CD4-positive, CD25-positive, alpha-beta regulatory T cell (primary cell): ENCODE data around the gene MESP2. TPM values are rescaled to one million over a fixed set of nuclear protein-coding genes. Genes with fewer than 3 reads are reported as not detected.

ENCODE experiments used
- ATAC-seq, 2 donors: fragments of 150-1000 bp; cut with Tn5 transposase; one replicate each; pipeline ENCODE4 v1.10.0; 2021; ENCODE audit warnings: low read depth in 2 of 2, moderate number of reproducible peaks in 2 of 2, moderate library complexity in 1 of 2
- DNase-seq, 3 donors: peaks; one replicate each; pipeline versions ENCODE4 v3.0.0 to v3.0.0-alpha.2; 2012 to 2022; ENCODE audit warnings: mixed read lengths in 1 of 3
- H3K27ac ChIP-seq: one replicate; pipeline ENCODE4 v1.7.0; 2013; ENCODE audit warnings: mild to moderate bottlenecking, low read length; ENCODE audit not compliant: insufficient read depth, poor library complexity, severe bottlenecking
- H3K27me3 ChIP-seq: one replicate; pipeline ENCODE4 v1.7.0; 2013; ENCODE audit warnings: low read length; ENCODE audit not compliant: control insufficient read depth, insufficient read depth
- H3K36me3 ChIP-seq: one replicate; pipeline ENCODE4 v1.7.0; 2013; ENCODE audit warnings: mild to moderate bottlenecking, low read length, moderate library complexity; ENCODE audit not compliant: control insufficient read depth, insufficient read depth
- H3K4me1 ChIP-seq: 2 replicates; pipeline ENCODE4 v1.7.0; 2013; ENCODE audit warnings: mild to moderate bottlenecking, low read length; ENCODE audit not compliant: insufficient read depth, control insufficient read depth, poor library complexity, severe bottlenecking
- H3K4me3 ChIP-seq: one replicate; pipeline ENCODE4 v1.7.0; 2013; ENCODE audit warnings: low read depth, mild to moderate bottlenecking, low read length, moderate library complexity
- H3K9me3 ChIP-seq, 2 experiments: 1 replicate in 1 of 2; 2 replicates in 1 of 2; pipeline ENCODE4 v1.7.0; 2013; ENCODE audit warnings: low read length in 2 of 2, mild to moderate bottlenecking in 1 of 2, moderate library complexity in 1 of 2; ENCODE audit not compliant: control insufficient read depth in 2 of 2
- H3K27ac Mint-ChIP-seq, 3 donors: one replicate each; pipeline ENCODE4 v1.8.0; 2020 to 2022; ENCODE audit warnings: mild to moderate bottlenecking in 3 of 3, mixed read lengths in 3 of 3, moderate library complexity in 2 of 3
- H3K27me3 Mint-ChIP-seq: one replicate; pipeline ENCODE4 v1.8.0; 2022; ENCODE audit warnings: mild to moderate bottlenecking, mixed read lengths
- H3K36me3 Mint-ChIP-seq: one replicate; pipeline ENCODE4 v1.8.0; 2020; ENCODE audit warnings: mixed read lengths
- H3K4me1 Mint-ChIP-seq, 4 donors: one replicate each; pipeline ENCODE4 v1.8.0; 2020 to 2022; ENCODE audit warnings: mixed read lengths in 4 of 4, mild to moderate bottlenecking in 1 of 4
- H3K4me3 Mint-ChIP-seq, 4 donors: one replicate each; pipeline ENCODE4 v1.8.0; 2020 to 2022; ENCODE audit warnings: mild to moderate bottlenecking in 4 of 4, mixed read lengths in 4 of 4, moderate library complexity in 3 of 4
- H3K9me3 Mint-ChIP-seq, 7 donors: one replicate each; pipeline ENCODE4 v1.8.0; 2020 to 2022; ENCODE audit warnings: mixed read lengths in 7 of 7, mild to moderate bottlenecking in 3 of 7, moderate library complexity in 2 of 7
- polyA plus RNA-seq, 4 donors: library from polyadenylated mRNA; unstranded; fragments of 300-500 nt; fragmentation: Illumina TruSeq; gene quantifications; one replicate each; pipeline ENCODE4 v1.2.3, GENCODE V29; 2021
- total RNA-seq: library from RNA; stranded (reverse); gene quantifications from one replicate; pipeline ENCODE4 v1.2.3, GENCODE V29; 2022

Gene MESP2
- total and polyA plus RNA-seq, 5 donors from 2014 or later = not detected

- Mint-ChIP-seq H3K36me3 (no peaks in the 10 kb centered on the region), H3K27me3 (peaks cover 8% of the 10 kb centered on the region), H3K4me1 (peaks cover 0 to 3% (median 2%) of the 10 kb centered on the region in 4 donors), H3K9me3 (peaks cover 0 to 4% (median 0%) of the 10 kb centered on the region in 7 donors), H3K27ac (no peak overlapping the region), H3K4me3 (no peak overlapping the region)
- H3K27me3 ChIP-seq = no peaks in the 10 kb centered on the region
- DNase-seq = no peak
- H3K27ac ChIP-seq = no peak overlapping the region
- H3K4me1 ChIP-seq = no peaks in the 10 kb centered on the region
- no peaks in the 10 kb centered on the region for H3K9me3 ChIP-seq
- ATAC-seq = no peak
- no peaks in the 10 kb centered on the region for H3K36me3 ChIP-seq
- no peak overlapping the region for H3K4me3 ChIP-seq
Measured at GRCh38 chr15:89743594-89743993, 32.5 kb upstream of the MESP2 start.

GRCh38 chr15:89745131-89745530 lies 31.0 kb upstream of the MESP2 start:
- Histone ChIP-seq H3K27ac (no peak overlapping the region), H3K9me3 (no peaks in the 10 kb centered on the region), H3K36me3 (no peaks in the 10 kb centered on the region), H3K4me1 (peaks cover 3% of the 10 kb centered on the region), H3K27me3 (no peaks in the 10 kb centered on the region), H3K4me3 (no peak overlapping the region)
- DNase-seq (no peak), ATAC-seq (no peak)
- peaks cover 0 to 3% (median 0%) of the 10 kb centered on the region in 7 donors for H3K9me3 Mint-ChIP-seq
- peak overlapping the region in 1 of 4 donors; percentile 29 for H3K4me3 Mint-ChIP-seq
- H3K4me1 Mint-ChIP-seq = peaks cover 0 to 12% (median 4%) of the 10 kb centered on the region in 4 donors
- no peak overlapping the region for H3K27ac Mint-ChIP-seq
- peaks cover 19% of the 10 kb centered on the region for H3K27me3 Mint-ChIP-seq
- no peaks in the 10 kb centered on the region for H3K36me3 Mint-ChIP-seq

- no peak overlapping the region for H3K4me3 Mint-ChIP-seq
- Histone ChIP-seq H3K27ac (no peak overlapping the region), H3K4me3 (no peak overlapping the region), H3K4me1 (peaks cover 6% of the 10 kb centered on the region), H3K9me3 (no peaks in the 10 kb centered on the region), H3K27me3 (no peaks in the 10 kb centered on the region), H3K36me3 (no peaks in the 10 kb centered on the region)
- ATAC-seq = no peak
- H3K36me3 Mint-ChIP-seq = no peaks in the 10 kb centered on the region
- peaks cover 0 to 12% (median 3%) of the 10 kb centered on the region in 4 donors for H3K4me1 Mint-ChIP-seq
- H3K9me3 Mint-ChIP-seq = peaks cover 0 to 3% (median 0%) of the 10 kb centered on the region in 7 donors
- no peak overlapping the region for H3K27ac Mint-ChIP-seq
- DNase-seq = no peak
- H3K27me3 Mint-ChIP-seq = peaks cover 19% of the 10 kb centered on the region
Measured at GRCh38 chr15:89745768-89746167, 30.4 kb upstream of the MESP2 start.

- Histone ChIP-seq H3K27me3 (no peaks in the 10 kb centered on the region), H3K9me3 (no peaks in the 10 kb centered on the region), H3K27ac (no peak overlapping the region), H3K4me1 (peaks cover 10% of the 10 kb centered on the region), H3K36me3 (no peaks in the 10 kb centered on the region), H3K4me3 (no peak overlapping the region)
- Mint-ChIP-seq H3K9me3 (peaks cover 0 to 3% (median 0%) of the 10 kb centered on the region in 7 donors), H3K4me1 (peaks cover 0 to 12% (median 3%) of the 10 kb centered on the region in 4 donors), H3K36me3 (no peaks in the 10 kb centered on the region), H3K27me3 (peaks cover 19% of the 10 kb centered on the region), H3K27ac (no peak overlapping the region), H3K4me3 (no peak overlapping the region)
- DNase-seq (no peak), ATAC-seq (no peak)
Measured at GRCh38 chr15:89746386-89746780, 29.7 kb upstream of the MESP2 start.

- Histone ChIP-seq H3K36me3 (no peaks in the 10 kb centered on the region), H3K4me3 (no peak overlapping the region), H3K4me1 (peaks cover 12% of the 10 kb centered on the region), H3K9me3 (no peaks in the 10 kb centered on the region), H3K27me3 (no peaks in the 10 kb centered on the region), H3K27ac (no peak overlapping the region)
- peak overlapping the region in 3 of 4 donors; percentile 35 to 86 (median 50) for H3K4me3 Mint-ChIP-seq
- ATAC-seq (no peak), DNase-seq (no peak)
- H3K27me3 Mint-ChIP-seq = peaks cover 29% of the 10 kb centered on the region
- H3K4me1 Mint-ChIP-seq = peaks cover 0 to 12% (median 3%) of the 10 kb centered on the region in 4 donors
- no peak overlapping the region for H3K27ac Mint-ChIP-seq
- no peaks in the 10 kb centered on the region for H3K36me3 Mint-ChIP-seq
- peaks cover 0 to 3% (median 0%) of the 10 kb centered on the region in 7 donors for H3K9me3 Mint-ChIP-seq
Measured at GRCh38 chr15:89747708-89748682, 28.1 kb upstream of the MESP2 start.

GRCh38 chr15:89749054-89749453 lies 27.1 kb upstream of the MESP2 start:
- Mint-ChIP-seq H3K4me3 (peak overlapping the region; percentile 50 to 92 (median 84)), H3K36me3 (no peaks in the 10 kb centered on the region), H3K27me3 (peaks cover 36% of the 10 kb centered on the region), H3K27ac (no peak overlapping the region), H3K9me3 (peaks cover 0 to 3% (median 0%) of the 10 kb centered on the region in 7 donors), H3K4me1 (peaks cover 0 to 12% (median 3%) of the 10 kb centered on the region in 4 donors)
- Histone ChIP-seq H3K27me3 (peaks cover 2% of the 10 kb centered on the region), H3K27ac (no peak overlapping the region), H3K4me3 (no peak overlapping the region), H3K9me3 (no peaks in the 10 kb centered on the region), H3K4me1 (peaks cover 12% of the 10 kb centered on the region), H3K36me3 (no peaks in the 10 kb centered on the region)
- DNase-seq = no peak
- no peak for ATAC-seq

GRCh38 chr15:89749526-89749925 lies 26.6 kb upstream of the MESP2 start:
- Histone ChIP-seq H3K36me3 (no peaks in the 10 kb centered on the region), H3K4me3 (no peak overlapping the region), H3K27ac (no peak overlapping the region), H3K27me3 (peaks cover 2% of the 10 kb centered on the region), H3K9me3 (no peaks in the 10 kb centered on the region), H3K4me1 (peaks cover 12% of the 10 kb centered on the region)
- Mint-ChIP-seq H3K4me3 (peak overlapping the region; percentile 50 to 91 (median 84)), H3K27me3 (peaks cover 37% of the 10 kb centered on the region), H3K9me3 (peaks cover 0 to 3% (median 0%) of the 10 kb centered on the region in 7 donors), H3K36me3 (no peaks in the 10 kb centered on the region), H3K4me1 (peaks cover 0 to 12% (median 3%) of the 10 kb centered on the region in 4 donors), H3K27ac (no peak overlapping the region)
- DNase-seq (no peak), ATAC-seq (no peak)
